Muscle layer of duodenum (tissue), 2 donors: ENCODE measurements around the gene FERMT2.

Source experiments
- H3K27ac ChIP-seq: one replicate; pipeline ENCODE4 v1.7.0; 2013; ENCODE audit warnings: mild to moderate bottlenecking, low read length
- H3K27me3 ChIP-seq: one replicate; pipeline ENCODE4 v1.7.0; 2013; ENCODE audit warnings: low read depth, mild to moderate bottlenecking, control low read depth, low read length
- H3K36me3 ChIP-seq, 2 donors: one replicate each; pipeline ENCODE4 v1.7.0; 2013; ENCODE audit warnings: low read length in 2 of 2, control low read depth in 1 of 2, mild to moderate bottlenecking in 1 of 2; ENCODE audit not compliant: insufficient read depth in 2 of 2, control insufficient read depth in 1 of 2
- H3K4me1 ChIP-seq, 2 donors: one replicate each; pipeline ENCODE4 v1.7.0; 2013; ENCODE audit warnings: low read length in 2 of 2, mild to moderate bottlenecking in 2 of 2, control low read depth in 1 of 2, moderate library complexity in 1 of 2; ENCODE audit not compliant: insufficient read depth in 2 of 2, control insufficient read depth in 1 of 2
- H3K4me3 ChIP-seq, 2 donors: one replicate each; pipeline ENCODE4 v1.7.0; 2013; ENCODE audit warnings: low read length in 2 of 2, low read depth in 1 of 2, mild to moderate bottlenecking in 1 of 2
- H3K9me3 ChIP-seq, 2 donors: one replicate each; pipeline ENCODE4 v1.7.0; 2013; ENCODE audit warnings: low read length in 2 of 2, control low read depth in 1 of 2, mild to moderate bottlenecking in 1 of 2; ENCODE audit not compliant: control insufficient read depth in 1 of 2
- donor health status: healthy.

The FERMT2 gene

DNA sequence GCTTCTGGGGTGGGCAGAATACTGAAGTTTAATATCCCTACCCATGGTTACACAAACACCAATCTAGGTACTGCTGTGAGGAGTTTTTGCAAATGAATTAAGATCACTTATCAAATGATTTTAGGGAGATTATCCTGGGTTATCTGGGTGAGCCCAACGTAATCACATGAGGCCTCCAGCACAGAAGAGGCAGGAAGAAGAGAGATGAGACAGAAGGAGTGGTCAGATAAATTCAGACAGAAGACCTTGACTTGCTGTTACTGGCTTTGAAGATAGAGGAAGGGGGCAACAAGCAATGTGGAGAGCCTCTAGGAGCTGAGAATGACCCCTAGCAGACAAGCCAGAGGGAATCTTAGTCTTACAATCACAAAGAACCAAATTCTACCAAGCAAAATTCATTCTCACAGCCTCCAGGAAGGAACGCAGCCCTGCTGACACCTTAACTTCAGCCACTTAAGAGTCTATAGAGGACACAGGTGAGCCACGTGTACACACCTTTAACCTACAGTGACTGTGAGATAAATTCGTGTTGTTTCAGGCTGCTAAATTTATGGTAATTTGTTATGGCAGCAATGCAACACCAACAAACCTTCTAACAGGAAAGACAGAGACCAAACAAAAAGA lies 49.4 kb downstream of the FERMT2 start:
- Histone ChIP-seq H3K36me3 (peaks cover 5 to 16% of the 10 kb centered on the region in 2 donors), H3K9me3 (no peaks in the 10 kb centered on the region), H3K4me3 (no peak overlapping the region), H3K4me1 (peaks cover 6 to 21% of the 10 kb centered on the region in 2 donors), H3K27me3 (no peaks in the 10 kb centered on the region), H3K27ac (no peak overlapping the region)

DNA sequence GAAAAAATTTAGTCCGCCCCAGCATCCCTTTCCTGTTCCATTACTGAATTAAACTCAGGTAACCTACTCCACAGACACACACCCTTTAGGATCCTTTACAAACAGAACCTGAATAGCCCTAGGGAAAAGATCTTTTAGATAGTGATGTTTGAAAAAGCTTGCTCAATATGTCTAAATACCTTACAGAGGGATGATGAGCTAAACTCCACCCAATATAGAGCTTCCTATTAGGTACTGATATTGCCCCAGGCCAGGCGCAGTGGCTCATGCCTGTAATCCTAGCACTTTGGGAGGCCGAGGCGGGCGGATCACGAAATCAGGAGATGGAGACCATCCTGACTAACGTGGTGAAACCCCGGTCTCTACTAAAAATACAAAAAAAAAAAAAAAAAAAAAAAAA lies 50.1 kb downstream of the FERMT2 start:
- Histone ChIP-seq H3K27me3 (no peaks in the 10 kb centered on the region), H3K27ac (no peak overlapping the region), H3K4me3 (no peak overlapping the region), H3K36me3 (peaks cover 5 to 16% of the 10 kb centered on the region in 2 donors), H3K4me1 (peaks cover 4 to 14% of the 10 kb centered on the region in 2 donors), H3K9me3 (no peaks in the 10 kb centered on the region)

DNA sequence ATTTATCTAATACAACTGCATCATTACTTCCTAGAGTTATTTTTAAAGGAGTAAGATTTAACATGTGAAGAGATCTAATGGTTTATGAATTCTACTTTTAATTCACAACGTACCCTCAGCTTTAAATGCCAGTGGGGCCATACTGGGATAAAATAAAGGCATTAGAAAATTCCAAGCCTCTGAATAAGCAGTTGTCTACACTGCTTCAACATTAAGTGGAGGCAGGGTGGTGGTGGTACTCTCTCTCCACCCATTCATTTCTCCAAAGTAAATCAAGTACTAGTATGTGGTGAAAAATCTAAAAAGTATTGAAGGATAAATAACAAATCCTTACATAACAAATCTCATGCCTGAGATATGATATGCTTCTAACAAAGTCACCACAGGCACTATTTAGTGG lies 52.4 kb downstream of the FERMT2 start:
- no peak overlapping the region for H3K27ac ChIP-seq
- H3K27me3 ChIP-seq = no peaks in the 10 kb centered on the region
- H3K36me3 ChIP-seq = peaks cover 5 to 11% of the 10 kb centered on the region in 2 donors
- H3K4me3 ChIP-seq = no peak overlapping the region
- H3K9me3 ChIP-seq = no peaks in the 10 kb centered on the region
- H3K4me1 ChIP-seq = peaks cover 4 to 24% of the 10 kb centered on the region in 2 donors

DNA sequence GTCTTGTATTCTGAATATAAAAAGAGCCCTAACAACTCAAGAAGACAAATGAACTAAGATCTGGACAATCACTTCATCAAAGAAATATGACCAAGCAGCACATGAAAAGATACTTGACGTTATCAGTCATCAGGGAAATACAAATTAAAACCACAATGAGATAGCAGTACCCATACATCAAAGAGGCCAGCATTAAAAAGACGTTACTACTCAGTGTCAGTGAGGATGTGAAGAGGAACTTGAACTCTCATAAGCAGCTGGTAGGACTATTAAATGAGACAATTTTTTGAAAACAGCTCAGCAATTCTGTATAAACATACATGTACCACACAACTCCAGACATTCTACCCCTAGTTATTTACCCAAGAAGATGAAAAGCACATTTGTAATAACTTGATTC lies 55.9 kb downstream of the FERMT2 start:
- Histone ChIP-seq H3K4me1 (peaks cover 4 to 20% of the 10 kb centered on the region in 2 donors), H3K27ac (no peak overlapping the region), H3K27me3 (no peaks in the 10 kb centered on the region), H3K36me3 (peaks cover 2 to 4% of the 10 kb centered on the region in 2 donors), H3K4me3 (no peak overlapping the region), H3K9me3 (no peaks in the 10 kb centered on the region)

DNA sequence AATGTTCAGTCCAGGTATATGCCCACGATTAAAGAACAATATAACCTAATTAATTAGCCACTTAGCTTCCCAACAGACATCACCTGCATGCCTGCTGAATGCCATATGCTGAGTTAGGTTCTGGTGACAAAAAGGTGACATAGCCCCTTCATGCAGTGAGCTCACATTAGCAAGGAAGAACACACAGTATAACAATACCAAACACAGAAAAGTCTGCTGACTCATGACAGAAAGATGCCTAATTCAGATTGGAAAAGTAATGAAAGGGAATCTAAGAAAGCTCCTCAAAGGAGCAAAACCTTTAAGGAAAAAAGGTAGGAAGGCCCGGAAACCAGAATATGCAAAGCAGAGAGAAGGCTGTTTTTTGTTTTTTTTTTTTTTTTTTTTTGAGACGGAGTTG lies 59.0 kb downstream of the FERMT2 start:
- Histone ChIP-seq H3K27me3 (no peaks in the 10 kb centered on the region), H3K36me3 (peaks cover 9 to 11% of the 10 kb centered on the region in 2 donors), H3K9me3 (no peaks in the 10 kb centered on the region), H3K4me3 (no peak overlapping the region), H3K4me1 (peaks cover 4 to 9% of the 10 kb centered on the region in 2 donors), H3K27ac (no peak overlapping the region)

DNA sequence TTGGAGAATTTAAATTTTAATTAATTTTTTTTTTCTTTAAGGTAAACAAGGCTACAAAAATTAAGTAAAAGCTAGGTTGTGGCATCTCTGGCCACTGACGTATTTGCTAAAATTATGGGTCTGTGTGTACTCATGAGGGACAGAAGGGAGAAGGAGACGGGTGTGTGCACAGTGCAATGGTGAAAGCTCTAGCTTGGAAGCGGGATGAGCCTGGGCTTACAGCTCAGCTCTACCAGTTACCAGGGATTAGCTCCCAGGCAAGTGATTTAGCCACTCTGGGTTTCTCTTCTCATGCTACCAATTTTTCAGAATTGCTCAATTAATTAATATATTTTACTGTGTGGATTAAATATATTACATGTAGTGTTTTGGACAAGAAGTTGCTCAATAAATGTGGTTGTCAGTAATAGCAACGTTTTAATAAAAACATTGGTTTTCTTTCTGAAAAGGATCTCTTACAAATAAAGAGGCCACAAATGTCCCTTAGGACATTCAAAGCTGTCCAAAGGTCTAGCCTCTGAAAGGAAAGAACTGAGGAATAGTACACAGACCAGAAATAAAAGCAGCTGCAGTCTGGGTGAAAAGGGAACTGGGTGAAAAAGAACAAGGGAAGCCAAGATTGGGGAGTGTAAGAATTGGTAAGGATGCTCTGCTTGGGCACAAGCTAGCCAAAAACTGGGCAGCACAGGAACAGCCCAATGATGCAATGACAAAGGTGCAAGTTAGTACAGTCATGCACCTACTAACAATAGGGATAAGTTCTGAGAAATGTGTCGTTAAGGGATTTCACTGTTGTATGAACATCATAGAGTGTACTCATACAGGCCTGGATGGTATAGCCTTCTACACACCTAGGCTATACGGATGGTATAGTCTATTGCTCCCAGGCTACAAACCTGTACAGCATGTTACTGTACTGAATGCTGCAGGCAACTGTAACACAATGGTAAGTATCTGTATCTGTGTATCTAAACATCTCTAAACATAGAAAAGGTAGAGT lies 61.7 kb downstream of the FERMT2 start:
- H3K9me3 ChIP-seq = no peaks in the 10 kb centered on the region
- no peak overlapping the region for H3K27ac ChIP-seq
- peaks cover 9 to 14% of the 10 kb centered on the region in 2 donors for H3K36me3 ChIP-seq
- no peaks in the 10 kb centered on the region for H3K4me1 ChIP-seq
- H3K4me3 ChIP-seq = no peak overlapping the region
- no peaks in the 10 kb centered on the region for H3K27me3 ChIP-seq

DNA sequence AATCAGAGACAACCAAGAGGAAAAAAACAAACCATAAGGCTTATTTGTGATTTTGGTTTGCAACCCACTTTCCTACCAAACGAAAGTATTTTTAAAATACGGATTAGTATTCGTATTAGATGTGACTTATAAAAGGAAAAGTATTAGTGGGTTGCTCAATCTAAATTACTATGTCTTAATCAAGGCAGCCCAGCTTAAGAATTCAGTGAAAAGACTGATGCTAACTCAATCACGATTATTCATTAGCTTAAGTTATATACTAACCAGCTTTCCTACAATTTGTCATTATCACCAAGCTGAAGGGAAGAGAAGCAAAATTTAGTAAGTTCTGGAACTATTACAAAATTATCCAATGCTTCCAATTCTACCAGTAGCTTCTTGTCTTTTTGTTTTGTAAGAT lies 62.7 kb downstream of the FERMT2 start:
- Histone ChIP-seq H3K27ac (no peak overlapping the region), H3K27me3 (no peaks in the 10 kb centered on the region), H3K4me1 (peaks cover 0 to 3% of the 10 kb centered on the region in 2 donors), H3K9me3 (no peaks in the 10 kb centered on the region), H3K36me3 (peaks cover 8 to 21% of the 10 kb centered on the region in 2 donors), H3K4me3 (no peak overlapping the region)

DNA sequence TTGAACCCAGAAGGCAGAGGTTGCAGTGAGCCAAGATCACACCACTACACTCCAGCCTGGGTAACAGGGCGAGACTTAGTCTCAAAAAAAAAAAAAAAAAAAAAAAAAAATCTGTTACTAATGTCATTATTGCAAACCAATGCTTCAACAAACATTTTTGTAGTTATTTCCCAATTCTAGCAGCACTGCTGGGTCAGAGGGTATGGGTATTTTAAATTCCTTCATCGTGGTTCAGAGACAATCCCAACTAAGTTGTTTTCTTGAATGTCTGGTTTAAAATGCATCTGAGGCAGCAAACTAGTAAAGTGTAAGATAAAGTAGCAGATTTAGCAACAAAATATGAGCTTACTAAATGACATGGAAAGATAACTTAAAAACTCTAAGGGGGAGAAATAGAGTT lies 65.6 kb downstream of the FERMT2 start:
- no peaks in the 10 kb centered on the region for H3K9me3 ChIP-seq
- no peak overlapping the region for H3K4me3 ChIP-seq
- H3K27me3 ChIP-seq = no peaks in the 10 kb centered on the region
- H3K27ac ChIP-seq = no peak overlapping the region
- H3K4me1 ChIP-seq = peaks cover 0 to 7% of the 10 kb centered on the region in 2 donors
- peaks cover 5 to 28% of the 10 kb centered on the region in 2 donors for H3K36me3 ChIP-seq

DNA sequence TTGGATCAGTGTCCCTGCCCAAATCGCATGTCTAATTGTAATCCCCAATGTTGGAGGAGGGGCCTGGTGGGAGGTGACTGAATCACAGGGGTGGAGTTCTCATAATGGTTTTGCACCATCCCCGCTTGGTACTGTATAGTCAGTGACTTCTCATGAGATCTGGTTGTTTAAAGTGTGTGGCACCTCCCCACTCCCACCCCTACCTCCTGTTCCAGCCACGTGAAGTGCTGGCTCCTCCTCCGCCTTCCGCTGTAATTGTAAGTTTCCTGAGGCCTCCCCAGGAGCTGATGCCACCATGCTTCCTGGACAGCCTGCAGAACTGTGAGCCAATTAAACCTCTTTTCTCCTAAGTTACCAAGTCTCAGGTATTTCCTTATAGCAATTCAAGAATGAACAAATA lies 67.2 kb downstream of the FERMT2 start:
- Histone ChIP-seq H3K27me3 (no peaks in the 10 kb centered on the region), H3K9me3 (no peaks in the 10 kb centered on the region), H3K4me1 (peaks cover 0 to 13% of the 10 kb centered on the region in 2 donors), H3K4me3 (no peak overlapping the region), H3K27ac (no peak overlapping the region), H3K36me3 (peaks cover 0 to 23% of the 10 kb centered on the region in 2 donors)

DNA sequence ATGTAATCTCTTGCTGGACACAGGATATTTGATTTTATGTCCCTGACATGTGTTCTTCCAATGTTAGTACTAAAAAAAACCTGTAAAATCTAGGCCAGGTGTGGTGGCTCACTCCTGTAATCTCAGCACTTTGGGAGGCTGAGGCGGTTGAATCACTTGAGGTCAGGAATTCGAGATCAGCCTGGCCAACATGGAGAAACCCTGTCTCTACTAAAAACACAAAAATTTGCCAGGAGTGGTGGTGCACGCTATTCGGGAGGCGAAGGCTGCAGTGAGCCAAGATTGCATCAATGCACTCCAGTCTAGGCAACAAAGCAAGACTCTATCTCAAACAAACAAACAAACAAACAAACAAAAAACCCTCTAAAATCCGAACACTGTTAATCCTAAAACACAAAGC lies 68.0 kb downstream of the FERMT2 start:
- no peaks in the 10 kb centered on the region for H3K27me3 ChIP-seq
- peaks cover 0 to 29% of the 10 kb centered on the region in 2 donors for H3K36me3 ChIP-seq
- no peaks in the 10 kb centered on the region for H3K9me3 ChIP-seq
- H3K27ac ChIP-seq = no peak overlapping the region
- H3K4me1 ChIP-seq = peaks cover 0 to 16% of the 10 kb centered on the region in 2 donors
- H3K4me3 ChIP-seq = no peak overlapping the region

DNA sequence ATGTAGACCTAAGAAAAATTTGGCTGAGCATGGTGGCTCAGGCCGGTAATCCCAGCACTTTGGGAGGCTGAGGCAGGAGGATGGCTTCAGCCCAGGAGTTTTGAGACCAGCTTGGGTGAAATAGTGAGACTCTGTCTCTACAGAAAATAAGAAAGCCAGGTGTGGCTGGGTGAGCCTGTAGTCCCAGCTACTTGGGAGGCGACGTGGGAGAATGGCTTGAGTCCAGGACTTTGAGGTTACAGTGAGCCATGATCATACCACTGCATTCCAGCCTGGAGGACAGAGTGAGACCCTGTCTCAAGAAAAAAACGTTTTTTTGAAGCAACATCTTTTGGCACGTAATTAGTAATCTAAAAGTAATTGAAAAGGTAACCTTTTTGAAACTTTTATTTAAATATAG lies 70.9 kb downstream of the FERMT2 start:
- Histone ChIP-seq H3K9me3 (no peaks in the 10 kb centered on the region), H3K4me3 (no peak overlapping the region), H3K27ac (no peak overlapping the region), H3K36me3 (peaks cover 15 to 42% of the 10 kb centered on the region in 2 donors), H3K4me1 (peaks cover 0 to 20% of the 10 kb centered on the region in 2 donors), H3K27me3 (no peaks in the 10 kb centered on the region)
